GM21529 (cell line): ENCODE data around the gene PTPRA.

Experiments
- ATAC-seq: cut with Tn5 transposase; IDR thresholded peaks from one replicate; pipeline ENCODE4 v1.9.1; 2021; ENCODE audit not compliant: unreplicated experiment

Gene PTPRA

DNA sequence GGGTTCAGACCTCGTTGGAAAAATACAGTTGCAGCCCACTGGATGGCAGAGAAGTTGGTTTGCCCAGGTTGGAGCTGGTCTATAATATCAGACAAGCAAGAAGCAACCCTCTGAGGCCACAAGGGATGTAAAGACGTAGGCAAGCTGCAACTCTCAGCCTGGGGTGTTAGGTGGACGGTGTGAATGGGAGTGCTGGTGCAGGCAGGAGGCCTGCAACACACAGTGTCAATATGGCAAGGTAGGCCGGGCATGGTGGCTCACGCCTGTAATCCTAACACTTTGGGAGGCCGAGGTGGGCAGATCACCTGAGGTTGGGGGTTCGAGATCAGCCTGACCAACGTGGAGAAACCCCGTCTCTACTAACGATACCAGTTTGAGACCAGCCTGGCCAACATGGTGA is 22.2 kb upstream of the PTPRA start:
- ATAC-seq = no peak

DNA sequence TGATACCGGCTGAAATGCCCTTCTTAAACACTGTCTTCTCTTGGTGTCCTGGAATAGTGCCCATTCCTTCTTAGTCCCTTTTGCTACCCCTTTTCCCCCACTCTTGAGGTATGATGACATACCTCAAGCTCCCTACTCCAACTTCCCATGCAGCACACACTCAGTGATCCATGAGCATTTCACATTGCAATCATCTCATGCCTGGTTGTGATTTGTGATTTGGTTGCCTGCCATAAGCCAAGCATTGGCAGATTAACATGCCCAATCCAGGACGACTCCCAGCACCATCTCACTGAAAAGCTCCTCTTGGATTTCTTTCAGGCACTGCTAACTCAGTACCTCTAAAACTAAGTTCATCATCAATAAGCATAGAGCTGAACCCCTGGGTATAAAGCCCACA is 14.7 kb upstream of the PTPRA start:
- ATAC-seq = no peak

DNA sequence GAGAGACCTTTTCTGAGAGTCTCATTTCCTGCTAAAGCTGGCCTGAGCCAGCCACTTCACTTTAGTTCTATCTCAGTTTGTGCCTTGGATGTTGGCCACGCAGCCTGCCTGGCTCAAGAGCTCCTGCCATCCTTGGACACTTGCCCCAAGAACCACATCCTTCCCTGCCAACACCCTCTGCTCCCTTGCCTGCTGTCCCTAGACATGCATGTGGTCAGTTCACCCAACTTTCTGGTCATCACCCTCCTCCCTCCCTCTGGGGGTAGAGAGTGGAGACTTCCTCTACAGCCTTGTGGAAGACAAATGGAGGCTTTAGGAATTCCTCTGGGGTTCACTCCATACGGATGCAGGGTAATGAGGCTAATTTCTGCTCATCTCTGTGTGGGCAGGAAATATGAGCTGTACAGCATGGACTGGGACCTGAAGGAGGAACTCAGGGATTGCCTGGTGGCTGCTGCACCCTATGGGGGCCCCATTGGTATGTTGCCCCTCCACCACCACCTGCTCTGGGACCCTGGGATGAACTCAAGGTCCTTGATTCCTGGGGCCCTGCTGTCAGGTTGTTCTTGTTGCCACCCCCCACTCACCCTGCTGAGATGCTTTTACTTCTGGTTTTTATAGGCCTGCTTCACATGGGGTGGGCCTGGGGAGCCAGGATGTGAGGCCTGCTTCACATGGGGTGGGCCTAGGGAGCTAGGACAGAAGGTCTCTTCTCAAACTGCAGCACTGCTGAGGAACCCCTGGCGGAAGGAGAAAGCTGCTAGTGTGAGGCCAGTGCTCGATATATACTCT is 13.8 kb upstream of the PTPRA start:
- ATAC-seq = no peak

DNA sequence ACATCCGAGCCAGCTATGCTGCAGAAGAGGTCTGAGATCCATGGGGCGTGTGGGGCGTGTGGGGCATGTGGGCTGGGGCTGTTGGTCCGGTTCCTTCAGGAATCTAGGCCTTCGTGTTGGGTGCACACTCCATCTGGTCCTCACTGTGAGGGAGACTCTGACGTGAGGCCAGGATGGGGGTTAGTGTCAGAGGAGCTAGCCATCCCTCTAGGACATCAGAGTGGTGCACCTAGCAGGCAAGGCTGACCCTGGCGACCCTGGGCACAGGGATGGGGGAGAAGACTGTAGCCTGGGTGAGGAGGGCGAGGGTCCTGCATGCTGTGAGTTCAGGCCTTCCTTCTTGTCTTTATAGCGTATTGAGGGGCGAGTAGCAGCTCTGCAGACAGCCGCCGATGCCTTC is 8.7 kb upstream of the PTPRA start:
- no peak for ATAC-seq

DNA sequence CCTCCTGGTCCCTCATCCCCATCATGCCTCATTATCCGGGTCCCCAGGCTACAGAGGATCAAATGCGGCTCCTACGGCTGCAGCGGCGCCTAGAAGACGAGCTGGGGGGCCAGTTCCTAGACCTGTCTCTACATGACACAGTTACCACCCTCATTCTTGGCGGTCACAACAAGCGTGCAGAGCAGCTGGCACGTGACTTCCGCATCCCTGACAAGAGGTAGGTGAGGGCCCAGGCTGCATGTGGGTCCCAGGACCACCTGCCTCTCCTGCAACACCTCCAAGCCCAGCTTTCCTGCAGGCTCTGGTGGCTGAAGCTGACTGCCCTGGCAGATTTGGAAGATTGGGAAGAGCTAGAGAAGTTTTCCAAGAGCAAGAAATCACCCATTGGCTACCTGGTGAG is 8.2 kb upstream of the PTPRA start:
- ATAC-seq = no peak

DNA sequence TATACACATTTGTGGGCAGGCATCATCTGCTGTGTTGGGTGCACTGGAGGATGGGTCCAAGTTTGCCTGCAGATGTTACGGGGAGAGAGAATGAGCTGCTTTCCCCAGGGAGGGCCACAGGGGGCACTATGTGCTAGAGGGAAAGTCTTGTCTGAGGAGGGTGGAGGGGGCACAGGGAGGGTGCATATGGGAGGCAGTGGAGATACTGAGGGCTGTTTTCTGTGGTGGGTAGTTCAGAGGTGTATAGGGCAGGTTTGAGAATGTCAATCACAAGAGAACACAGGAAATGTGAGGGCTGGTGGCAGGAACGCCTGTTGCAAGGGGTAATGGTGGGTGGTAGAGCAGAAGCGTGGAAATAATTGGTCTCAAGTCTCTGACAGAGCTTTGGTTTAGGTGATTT is 7.7 kb upstream of the PTPRA start:
- ATAC-seq = no peak

DNA sequence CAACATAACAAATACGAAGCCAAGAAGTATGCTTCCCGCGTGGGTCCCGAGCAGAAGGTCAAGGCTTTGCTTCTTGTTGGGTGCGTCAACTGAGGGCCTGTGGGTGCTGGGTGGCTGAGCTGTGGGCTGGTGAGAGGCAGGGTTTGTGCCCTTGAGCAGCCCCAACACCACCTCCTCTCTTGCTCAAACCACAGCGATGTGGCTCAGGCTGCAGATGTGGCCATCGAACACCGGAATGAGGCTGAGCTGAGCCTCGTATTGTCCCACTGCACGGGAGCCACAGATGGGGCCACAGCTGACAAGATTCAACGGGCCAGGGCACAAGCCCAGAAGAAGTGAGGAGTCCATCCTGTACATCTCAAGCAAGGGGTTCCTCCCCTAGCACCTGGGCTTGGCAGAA is 7.0 kb upstream of the PTPRA start:
- no peak for ATAC-seq

DNA sequence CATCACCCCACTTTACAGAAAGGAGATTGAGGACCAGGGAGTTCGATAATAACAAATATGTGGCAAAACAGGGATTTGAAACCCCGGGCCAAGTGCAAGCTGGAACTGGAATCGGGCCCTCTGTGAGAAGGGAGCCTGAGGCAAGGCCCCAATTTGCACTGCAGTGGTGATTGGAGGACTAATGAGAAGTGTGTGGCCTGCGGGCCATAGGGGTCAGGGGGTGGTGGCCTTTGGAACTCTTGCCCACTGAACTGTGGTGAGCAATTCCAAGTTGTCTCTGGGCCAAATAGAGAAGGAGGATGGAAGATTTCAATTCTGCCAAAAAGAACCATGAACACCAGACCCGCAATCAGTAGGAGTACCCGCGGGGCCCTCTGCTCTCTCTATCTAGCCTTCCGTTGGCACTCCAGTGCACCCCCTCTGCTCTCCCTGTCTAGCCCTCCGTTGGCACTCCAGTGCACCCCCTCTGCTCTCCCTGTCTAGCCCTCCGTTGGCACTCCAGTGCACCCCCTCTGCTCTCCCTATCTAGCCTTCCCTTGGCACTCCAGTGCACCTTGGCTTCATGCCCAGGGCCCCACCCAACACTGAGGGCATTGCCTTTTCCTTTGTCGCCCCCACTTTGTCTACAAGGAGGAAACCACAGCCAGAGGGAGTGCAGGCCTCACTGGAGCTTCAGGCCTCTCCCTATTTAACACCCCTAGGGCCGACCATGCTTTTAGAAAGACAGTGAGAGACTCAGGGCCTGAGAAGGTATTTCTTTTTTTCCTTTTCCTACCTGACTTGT is 6.0 kb upstream of the PTPRA start:
- ATAC-seq = no peak

DNA sequence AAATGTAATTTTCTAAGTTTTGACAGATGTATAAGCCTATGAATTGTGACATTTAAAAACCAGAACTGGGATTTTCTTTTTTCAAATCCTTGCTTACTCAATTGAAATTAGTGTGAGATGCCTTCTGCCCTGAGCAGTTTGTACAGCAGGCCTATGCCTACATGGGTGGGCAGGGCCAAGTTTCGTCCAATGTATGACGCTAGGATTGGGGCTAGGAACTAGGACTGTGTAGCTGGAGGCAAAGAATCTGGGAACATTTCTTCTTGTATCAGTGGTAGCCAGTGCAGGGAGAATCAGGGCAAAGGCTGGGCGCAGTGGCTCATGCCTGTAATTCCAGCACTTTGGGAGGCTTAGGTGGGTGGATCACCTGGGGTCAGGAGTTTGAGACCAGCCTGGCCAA is 3.9 kb upstream of the PTPRA start:
- no peak for ATAC-seq

DNA sequence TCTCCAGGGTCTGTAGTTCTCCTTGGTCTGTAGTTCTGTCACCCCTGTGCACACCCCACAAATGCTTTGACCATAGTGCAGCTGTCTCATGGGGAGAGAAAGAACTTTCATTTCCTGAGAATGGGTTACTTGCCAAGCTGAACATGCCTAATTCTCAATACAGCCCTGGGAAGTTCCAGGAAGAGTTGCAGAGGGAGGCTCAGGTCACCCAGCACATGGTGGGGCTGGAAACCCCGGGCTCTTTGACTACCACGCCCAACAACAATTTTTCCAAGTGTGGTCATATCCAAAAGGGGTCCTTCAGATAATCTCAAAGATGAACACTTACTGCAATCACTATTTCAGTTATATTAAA is 2.2 kb upstream of the PTPRA start:
- no peak for ATAC-seq

DNA sequence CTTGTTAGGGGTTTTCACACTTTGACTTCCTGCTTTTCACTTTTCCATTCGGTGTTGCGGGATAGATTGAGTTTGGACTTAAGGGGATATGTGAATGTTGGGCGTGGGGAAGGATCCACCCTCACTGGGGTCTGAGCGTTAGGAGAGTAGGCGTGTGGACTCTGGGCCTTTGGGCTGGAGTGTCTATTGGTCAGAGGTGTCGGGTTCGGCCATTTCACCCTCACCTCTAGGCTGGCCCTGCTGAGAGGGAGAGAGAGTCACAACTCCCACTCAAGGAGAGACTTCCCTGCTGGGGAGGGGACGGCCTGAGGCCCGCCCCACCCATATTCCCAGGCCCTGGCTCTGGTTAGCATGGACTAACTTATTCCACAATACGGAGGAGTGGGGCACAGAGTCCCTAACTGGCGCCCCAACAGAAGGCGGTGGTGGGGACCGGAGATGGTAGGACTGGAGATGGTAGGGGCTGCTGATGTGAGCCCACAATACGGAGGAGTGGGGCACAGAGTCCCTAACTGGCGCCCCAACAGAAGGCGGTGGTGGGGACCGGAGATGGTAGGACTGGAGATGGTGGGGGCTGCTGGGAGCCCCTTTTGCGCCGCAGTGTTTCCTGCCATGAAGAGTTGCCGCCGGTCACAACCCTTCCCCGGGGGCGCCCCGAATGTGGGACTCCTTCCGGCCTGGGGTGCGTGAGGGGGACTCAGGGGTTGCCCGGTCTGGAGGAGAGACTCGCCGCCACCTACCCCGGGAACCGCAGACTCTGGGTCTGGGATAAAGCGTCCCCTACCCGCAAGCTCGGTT is 1.4 kb upstream of the PTPRA start:
- no peak for ATAC-seq

DNA sequence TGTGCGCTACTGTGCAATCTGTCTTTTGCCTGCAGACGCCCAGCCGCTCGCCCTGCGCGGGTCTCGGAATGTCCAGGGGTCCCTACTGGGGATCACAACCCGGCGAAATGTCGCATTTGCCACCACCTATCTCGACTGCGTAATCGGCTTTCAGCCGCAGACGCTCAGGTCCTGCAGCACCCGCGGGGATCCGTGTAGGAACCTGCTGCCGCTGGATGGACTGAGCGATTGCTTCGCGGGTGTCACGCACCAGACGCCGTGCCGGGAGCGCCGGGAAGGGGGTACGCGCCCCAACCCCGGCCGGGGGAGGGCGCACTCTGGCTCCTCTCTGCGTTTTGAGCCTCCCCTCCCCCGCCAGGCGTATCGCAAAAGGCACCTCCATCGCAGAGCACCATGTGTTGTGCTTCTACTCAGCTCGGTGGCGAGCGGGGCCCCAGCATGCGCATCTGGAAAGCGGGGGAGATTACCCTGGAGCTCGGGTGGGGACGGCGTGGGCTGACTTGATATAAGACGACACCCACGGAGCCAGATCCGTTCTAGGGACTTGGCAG is 747 bp upstream of the PTPRA start:
- peak; percentile 35 for ATAC-seq

DNA sequence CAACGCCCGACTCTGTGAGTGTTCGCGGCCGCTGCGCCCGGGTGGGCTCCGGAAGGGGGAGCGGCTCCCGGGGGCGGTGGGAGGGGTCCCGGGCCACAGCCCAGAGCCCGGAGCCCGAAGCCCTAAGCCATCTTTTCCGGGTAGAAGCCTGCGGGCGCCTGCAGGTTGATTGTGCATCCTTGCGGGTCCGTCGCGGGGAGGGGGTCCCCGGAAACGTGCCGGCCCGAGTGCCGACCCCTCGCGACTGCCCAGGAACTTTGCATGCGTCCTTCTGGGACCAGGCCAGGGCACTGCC is 413 bp downstream of the PTPRA start:
- ATAC-seq = peak; percentile 40

DNA sequence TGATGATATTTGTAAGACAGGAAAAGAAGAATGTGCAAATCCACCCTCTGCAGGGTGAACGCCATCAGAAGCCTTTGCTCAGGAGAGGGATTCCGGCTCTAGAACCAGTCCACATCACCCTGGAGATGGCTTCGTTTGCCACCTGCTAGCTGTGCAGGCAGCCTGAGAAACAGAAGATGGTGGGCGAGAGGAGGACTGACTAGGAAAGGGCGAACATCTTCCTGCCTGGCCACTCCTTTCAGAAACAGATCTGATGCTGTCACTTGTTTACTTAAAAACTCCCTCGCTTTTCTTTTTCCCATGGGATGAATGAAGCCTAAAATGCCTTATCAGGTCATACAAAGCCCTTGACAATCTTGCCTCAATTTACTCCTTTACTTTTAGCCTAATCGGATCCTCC is 1.2 kb downstream of the PTPRA start:
- ATAC-seq = no peak

DNA sequence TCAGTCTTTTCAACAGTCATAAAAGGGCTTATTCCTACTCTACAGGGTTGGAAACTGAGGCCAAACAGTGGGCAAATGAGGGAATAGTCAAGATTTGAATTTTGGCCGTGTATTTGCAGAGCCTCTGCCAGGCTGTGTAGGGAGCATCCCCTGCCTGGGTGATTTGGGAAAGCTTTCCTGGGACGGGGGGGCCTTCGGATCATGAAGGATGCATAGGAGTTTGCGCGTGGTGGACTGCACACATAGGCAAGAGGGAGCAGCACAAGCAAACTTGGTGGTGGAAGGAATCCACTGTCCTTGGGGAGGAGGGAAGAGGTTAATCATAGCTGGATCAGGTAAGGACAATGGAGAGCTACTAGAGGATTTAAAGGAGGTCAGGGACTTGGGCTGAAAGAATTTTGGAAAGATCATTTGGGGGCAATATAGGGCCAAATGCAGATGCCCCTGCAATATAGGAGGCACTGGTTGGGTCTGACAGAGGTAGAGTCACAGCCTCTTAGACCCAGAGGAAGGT is 2.5 kb downstream of the PTPRA start:
- no peak for ATAC-seq

DNA sequence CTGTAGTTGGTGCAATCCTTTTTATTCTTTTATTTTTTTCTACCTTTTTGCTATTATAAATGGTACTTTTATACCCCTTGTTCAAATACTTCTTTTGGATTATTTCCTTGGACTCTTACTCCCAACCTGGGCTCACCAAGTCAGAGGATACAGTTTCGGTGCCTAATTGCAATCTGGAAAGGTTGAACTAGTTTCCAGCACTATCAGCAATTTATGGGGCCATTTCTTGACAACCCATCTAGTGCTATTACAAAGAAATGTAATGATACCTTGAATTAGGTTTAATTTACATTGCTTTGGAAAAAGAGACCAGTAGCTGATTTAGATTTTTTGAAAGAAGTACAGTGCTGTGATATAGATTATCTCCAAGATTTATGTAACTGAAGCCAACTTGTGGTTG is 5.2 kb downstream of the PTPRA start:
- ATAC-seq = no peak

DNA sequence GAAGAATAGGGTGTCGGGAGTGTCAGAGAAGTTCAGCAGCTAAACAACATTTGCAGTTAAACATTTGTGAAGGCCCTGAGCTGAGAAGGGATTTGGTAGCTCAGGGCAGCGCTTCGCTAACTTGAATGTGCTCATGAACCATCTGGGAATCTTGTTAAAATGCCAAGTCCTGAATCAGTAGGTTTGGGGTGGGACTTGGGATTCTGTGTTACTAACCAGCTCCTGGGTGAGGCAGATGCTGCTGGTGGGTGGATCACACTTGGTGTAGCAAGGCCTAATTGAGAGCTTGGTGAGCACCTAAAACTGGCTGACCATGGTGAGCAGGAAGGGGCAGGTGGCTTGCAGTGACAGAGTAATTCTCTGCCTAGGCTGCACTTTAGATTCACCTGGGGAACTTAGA is 5.9 kb downstream of the PTPRA start:
- ATAC-seq = no peak

DNA sequence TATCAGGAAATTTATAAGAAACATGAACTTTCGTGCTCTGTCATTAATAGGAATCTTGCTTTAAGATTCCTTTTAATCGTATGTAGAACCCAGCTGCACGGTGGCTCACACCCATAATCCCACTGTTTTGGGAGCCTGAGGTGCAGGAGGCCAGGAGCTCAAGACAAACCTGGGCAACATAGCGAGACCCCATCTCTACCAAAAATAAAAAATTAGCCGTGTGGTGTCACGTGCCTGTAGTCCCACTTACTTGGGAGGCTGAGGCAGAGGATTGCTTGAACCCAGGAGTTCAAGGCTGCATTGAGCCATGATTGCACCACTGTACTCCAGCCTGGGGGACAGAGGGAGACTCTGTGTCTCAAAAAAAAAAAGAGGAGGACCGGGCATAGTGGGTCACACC is 7.4 kb downstream of the PTPRA start:
- no peak for ATAC-seq

DNA sequence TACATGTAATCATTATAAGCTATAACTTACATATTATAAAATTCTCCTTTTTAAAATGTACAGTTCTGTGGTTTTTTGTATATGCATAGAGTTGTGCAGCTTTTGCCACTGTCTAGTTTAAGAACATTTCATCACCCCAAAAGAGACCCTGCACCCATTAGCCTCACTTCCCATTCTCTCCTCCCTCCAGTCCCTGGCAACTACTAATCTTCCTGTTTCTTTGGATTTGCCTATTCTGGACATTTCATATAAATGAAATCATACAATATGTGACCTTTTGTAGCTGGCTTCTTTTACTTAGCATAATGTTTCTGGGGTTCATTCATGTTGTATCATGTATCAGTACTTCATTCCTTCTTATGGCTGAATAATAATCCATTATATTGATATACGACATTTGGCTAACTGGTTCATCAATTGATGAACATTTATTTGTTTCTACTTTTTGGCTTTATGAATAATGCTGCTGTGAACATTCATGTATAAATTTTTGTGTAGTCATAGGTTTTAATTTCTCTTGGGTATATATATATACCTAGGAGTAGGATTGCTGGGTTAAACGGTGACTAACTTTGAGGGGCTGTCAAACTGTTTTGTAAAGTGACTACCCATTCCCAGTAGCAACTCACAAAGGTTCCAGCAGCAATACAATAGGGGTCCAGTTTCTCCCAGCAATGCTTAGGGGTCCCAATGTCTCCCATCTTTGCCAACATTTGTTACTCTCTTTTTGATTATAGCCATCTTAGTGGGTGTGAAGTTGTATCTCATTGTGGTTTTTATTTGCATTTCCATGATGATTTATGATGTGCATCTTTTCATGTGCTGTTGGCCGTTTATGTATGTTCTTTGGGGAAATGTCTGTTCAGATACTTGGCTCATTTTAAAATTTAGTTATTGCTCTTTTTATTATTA is 10.7 kb downstream of the PTPRA start:
- ATAC-seq = no peak

DNA sequence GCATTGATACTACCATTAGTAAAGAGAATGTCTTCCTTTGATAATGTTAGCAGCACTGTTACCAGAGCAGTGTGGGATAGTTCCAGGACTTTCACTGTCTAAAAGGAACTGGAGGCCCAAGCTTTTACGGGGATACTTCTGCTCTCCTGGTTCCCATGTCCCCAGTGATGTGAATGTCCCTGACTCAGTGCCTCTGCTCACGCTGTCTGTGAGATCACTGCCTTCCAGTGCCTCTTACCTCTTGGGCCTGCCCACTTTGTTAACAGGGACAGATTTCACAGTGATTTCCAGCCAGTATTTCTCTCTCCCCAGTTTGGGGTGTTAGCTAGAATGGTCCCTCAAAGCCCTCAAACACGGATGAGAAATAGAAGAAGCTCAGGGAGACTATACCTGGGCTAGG is 14.4 kb downstream of the PTPRA start:
- ATAC-seq = no peak
